Activated CD4-positive, alpha-beta T cell treated with anti-CD3 and anti-CD28 coated beads for 24 hours (primary cell): ENCODE results near the gene SPATA6.
"Not testable (repeated sequence)": the region's sequence is repeated elsewhere in the genome, so short reads cannot be mapped to it uniquely, and the experiment has no call there.

Source experiments
- DNase-seq, 2 donors: peaks; one replicate each; pipeline ENCODE4 v3.0.0-alpha.2; 2020; ENCODE audit warnings: low read depth in 2 of 2

SPATA6 gene

DNA sequence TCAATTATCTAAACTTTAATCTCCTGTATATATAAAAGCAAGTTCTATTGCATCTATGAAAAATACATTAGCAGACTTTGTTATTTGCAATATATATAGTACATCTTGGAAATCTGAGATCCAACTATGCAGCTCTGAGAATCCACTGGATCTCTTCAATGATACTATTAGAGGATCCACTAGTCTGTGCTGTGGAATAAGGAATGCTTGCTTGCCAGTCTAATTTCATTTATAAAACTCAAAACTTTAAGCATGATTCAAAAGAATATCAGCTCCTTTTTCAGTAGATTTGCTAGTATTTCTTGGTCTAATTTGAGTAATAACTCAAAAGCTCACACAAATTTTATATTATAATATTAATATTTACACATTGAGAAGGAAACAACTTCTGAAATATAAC lies 115.1 kb downstream of the SPATA6 start:
- DNase-seq: no peak

DNA sequence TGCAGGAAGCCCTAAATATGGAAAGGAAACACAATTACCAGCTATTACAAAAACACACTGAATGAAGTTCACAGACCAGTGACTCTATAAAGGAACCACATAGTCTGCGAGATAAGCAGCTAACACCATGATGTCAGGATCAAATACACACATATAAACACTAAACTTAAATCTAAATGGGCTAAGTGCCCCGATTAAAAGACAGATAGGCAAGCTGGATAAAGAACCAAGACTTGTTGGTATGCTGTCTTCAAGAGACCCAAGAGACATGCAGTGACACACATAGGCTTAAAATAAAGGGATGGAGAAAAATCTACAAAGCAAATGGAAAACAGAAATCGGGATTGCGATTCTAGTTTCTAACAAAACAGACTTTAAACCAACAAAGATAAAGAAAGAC lies 127.6 kb downstream of the SPATA6 start:
- no peak for DNase-seq

DNA sequence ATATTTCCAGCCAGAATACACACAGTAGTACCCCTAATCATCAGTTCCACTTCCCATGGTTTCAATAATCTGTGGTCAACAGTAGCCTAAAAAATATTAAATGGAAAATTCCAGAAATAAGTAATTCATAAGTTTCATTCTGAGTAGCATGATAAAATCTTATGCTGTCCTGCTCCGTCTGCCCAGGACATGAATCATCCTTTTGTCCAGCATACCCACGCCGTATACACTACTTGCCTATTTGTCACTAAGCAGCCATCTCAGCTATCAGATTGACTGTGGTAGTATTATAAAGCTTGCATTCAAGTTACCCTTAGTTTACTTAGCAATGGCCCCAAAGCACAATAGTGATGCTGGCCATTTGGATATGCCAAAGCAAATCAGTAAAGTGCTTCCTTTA lies 130.8 kb downstream of the SPATA6 start:
- no peak for DNase-seq

DNA sequence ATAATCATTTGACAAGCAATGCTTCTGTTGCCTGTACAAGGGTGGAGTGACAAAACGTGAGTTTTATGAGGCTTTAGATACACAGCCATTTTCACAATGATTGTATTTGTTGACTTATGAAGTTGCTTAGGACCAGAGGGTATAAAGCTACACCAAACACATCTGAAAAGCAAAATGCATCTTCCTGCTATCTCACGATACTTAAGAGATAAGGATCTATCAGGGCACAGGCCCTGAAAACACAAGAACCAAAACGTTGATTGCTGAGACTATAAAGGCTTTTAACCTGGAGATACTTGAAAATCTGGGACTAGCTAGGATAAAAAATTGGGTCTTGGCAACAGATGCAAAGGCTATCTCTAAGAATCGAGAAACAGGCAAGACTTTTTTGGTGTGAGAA lies 133.7 kb downstream of the SPATA6 start:
- DNase-seq: no peak

DNA sequence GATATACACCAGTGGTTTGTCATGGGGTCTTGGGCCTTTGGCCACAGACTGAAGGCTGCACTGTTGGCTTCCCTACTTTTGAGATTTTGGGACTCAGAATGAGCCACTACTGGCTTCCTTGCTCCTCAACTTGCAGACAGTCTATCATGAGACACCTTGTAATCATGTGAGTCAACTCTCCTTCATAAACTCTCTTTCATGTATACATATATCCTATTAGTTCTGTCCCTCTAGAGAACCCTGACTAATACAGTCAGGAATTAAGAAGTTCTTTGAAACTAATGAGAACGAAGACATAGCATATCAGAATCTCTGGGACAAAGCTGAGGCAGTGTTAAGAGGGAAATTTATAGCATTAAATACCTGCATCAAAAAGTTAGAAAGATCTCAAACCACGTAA lies 138.7 kb downstream of the SPATA6 start:
- no peak for DNase-seq

DNA sequence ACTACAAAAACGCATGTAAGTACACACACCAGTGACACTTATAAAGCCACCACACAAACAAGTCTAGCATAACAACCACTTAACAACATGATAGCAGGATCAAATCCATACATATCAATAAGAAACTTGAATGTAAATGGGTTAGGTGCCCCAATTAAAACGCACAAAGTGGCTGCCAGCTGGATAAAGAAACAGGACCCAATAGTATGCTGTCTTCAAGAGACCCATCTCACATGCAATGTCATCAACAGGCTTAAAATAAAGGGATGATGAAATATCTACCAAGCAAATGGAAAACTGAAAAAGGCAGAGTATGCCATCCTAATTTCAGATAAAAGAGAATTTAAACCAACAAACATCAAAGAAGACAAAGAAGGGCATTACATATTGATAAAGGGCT lies 139.9 kb downstream of the SPATA6 start:
- DNase-seq: no peak

DNA sequence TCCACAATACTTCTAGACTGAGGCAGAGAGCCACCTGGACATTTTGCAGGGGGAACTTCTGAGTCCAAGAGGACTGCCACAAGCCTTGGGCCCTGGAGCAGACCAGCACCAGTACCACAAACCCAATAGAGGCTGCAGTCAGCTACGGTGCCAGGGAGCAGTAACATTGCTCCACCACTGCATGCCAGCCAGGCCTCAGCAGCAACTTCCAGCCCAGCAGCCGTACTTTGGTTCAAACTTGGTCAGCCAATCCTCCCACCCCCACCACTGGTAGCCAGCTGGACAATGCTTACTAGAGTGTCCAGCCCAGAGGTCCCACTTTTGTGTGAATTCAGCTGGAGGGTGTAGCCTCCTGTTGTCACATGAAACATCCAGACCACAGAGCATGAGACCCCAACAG lies 142.1 kb downstream of the SPATA6 start:
- DNase-seq: no peak

DNA sequence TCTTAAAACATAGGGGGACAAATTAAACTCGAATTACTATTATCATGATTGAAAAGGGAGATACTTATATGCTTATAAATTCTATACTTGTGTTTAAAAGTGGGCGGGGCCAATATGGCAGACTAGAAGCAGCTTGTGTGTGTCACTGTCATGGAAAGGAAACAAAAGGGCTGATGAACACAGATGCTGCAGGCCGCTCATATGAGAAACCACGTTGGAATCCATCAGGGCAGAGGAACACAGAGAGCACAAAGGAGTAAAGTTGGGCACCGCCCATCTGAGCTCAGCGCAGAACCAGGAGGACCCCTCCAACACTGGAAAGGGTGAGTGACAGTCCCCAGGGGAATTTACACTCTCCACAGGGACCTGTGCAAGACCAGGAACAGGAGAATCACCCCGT lies 142.5 kb downstream of the SPATA6 start:
- DNase-seq: no peak

DNA sequence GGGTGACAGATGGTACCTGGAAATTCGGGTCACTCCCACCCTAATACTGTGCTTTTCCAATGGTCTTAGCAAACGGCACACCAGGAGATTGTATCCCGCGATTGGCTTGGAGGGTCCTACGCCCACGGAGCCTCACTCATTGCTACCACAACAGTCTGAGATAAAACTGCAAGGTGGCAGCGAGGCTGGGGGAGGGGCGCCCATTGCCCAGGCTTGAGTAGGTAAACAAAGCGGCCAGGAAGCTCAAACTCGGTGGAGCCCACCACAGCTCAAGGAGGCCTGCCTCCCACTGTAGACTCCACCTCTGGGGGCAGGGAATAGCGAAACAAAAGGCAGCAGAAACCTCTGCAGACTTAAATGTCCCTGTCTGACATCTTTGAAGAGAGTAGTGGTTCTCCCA lies 160.2 kb downstream of the SPATA6 start:
- not testable (repeated sequence) for DNase-seq

DNA sequence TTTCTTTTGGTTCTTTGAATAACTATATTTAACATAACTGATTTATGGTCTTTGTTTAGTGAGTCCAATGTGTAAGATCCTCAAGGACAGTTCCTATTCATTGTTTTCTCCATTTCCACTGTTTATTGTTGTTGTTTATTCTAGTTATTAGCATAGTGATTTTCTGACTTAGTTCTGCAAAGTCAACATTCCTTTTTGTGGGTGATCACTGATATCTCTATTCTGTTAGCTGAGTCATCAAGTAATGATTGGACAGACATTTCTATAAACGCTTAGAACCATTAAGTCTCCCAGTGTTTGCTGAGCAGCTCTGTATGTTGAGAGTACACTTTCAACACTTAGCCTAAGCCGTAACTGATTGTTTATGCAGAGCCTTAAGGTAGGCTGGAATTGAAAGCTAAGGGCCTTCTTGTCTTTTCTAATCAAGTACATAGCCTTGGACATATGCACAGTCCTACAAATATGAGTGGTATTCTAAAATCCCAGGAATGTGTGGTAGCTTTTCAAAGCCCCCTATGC lies 162.4 kb downstream of the SPATA6 start:
- DNase-seq: no peak

DNA sequence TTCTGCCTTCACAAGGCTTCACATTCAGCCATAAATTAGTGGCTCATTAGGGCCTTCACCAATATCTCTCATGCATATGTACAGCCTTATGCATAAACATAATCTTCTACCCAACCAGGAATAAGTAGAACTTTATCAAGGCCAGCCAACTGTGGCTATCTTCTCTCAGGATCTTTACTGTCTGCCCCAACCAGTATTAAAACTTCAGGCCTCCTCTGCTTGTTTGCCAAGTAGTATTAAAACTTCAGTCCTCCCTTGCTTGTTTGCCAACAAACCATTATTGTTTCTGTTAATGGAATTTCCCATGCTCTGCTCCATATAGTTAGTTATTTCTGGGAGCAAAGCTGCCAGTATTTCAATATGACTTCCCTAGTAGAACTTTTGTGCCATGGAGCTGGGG lies 169.4 kb downstream of the SPATA6 start:
- no peak for DNase-seq

DNA sequence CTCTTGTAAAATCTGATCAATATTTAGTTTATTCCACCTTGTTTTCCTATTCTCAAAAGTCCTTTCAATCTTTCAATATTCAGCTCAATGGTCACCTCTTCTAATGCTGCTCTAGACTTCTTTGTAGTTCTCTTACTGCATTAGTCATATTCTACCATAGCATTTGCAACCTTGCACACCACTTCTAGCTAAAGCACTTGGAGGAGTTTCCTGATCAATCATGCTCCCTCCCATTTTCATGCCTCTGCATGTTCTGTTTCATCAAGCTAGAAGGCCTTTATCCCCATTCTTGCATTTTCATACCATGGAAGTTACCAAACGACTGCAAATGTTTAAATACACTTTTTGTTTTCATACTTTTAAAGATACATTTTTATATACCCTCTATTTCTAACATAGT lies 177.3 kb downstream of the SPATA6 start:
- no peak for DNase-seq

DNA sequence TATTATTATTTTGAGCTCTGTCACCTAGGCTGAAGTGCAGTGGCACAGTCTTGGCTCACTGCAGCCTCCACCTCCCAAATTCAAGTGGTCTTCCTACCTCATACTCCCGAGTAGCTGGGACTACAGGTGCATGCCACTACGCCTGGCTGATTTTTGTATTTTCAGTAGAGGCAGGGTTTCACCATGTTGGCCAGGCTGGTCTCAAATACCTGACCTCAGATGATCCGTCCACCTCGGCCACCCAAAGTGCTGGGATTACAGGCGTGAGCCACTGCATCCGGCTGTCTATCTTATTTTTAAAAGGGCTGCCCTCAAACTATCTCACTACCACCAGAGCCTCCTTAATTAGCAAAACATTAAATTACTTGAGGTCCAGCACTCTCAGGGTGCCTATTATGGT lies 177.9 kb downstream of the SPATA6 start:
- not testable (repeated sequence) for DNase-seq

DNA sequence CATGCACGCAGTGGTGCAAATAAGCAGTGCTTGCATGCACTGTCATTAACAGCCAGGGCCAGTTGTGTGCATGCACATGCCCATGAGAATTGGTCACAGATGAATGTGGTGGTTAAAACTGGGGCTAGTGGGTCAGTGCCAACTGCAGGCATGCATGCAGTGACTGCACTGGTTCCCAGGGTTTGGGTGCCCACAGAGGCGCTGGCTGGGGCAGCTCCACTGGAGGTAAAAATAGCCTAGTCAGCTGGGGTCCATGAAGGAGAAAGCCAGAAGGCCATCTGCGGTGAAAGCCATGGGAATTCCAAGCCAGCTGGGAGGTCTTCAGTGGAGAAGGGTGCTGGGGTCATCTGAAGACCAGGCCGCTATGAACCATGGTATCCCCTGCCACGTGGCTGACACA lies 179.3 kb downstream of the SPATA6 start:
- DNase-seq: no peak

DNA sequence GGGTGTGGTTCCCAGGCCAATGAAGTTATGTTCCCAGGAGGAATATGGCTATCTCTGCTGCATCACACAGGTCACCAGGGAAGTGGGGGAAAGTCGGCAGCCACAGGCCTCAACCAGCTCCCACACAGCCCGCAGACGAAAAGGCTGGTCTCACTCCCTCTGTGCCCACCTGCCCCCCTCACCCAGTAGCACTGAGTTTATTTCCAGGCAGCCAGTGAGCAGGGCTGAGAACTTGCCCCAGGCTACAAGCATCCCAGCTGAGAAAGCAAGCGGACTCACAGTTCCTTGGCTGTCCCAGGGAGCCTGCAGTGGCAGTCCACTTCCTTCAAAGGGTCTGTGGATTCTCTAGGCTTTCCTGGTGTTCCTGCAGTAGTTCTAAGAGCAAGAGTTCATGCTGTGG lies 180.6 kb downstream of the SPATA6 start:
- no peak for DNase-seq

DNA sequence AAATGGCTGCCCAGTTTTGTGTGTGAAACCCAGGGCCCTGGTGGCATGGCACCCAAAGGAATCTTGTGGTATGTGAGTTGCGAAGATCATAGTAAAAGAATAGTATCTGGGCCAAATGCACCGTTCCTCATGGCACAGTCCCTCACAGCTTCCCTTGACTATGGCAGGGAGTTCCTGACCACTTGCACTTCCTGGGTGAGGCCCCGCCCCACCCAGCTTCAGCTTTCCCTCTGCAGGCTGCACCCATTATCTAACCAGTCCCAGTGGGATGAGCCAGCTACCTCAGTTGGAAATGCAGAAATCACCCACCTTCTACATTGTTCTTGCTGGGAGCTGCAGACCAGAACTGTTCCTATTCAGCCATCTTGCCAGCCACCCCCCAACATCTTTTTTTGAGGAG lies 186.5 kb downstream of the SPATA6 start:
- no peak for DNase-seq

DNA sequence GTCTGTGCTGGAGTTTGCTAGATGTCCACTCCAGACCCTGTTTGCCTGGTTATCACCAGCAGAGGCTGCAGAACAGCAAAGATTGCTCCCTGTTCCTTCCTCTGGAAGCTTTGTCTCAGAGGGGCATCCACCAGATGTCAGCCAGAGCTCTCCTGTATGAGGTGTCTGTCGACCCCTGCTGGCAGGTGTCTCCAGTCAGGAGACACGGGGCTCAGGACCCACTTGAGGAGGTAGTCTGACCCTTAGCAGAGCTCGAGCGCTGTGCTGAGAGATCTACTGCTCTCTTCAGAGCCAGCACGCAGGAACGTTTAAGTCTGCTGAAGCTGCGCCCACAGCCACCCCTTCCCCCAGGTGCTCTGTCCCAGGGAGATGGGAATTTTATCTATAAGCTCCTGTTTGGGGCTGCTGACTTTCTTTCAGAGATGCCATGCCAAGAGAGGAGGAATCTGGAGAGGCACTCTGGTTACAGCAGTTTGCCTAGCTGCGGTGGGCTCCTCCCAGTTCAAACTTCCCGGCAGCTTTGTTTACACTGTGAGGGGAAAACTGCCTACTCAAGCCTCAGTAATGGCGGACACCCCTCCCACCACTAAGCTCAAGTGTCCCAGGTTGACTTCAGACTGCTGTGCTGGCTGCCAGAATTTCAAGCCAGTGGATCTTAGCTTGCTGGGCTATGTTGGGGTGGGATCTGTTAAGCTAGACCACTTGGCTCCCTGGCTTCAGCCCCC lies 187.1 kb downstream of the SPATA6 start:
- DNase-seq: not testable (repeated sequence)

DNA sequence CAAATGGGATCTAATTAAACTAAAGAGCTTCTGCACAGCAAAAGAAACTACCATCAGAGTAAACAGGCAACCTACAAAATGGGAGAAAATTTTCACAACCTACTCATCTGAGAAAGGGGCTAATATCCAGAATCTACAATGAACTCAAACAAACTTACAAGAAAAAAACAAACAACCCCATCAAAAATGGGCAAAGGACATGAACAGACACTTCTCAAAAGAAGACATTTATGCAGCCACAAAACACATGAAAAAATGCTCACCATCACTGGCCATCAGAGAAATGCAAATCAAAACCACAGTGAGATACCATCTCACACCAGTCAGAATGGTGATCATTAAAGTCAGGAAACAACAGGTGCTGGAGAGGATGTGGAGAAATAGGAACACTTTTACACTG lies 189.7 kb downstream of the SPATA6 start:
- not testable (repeated sequence) for DNase-seq

DNA sequence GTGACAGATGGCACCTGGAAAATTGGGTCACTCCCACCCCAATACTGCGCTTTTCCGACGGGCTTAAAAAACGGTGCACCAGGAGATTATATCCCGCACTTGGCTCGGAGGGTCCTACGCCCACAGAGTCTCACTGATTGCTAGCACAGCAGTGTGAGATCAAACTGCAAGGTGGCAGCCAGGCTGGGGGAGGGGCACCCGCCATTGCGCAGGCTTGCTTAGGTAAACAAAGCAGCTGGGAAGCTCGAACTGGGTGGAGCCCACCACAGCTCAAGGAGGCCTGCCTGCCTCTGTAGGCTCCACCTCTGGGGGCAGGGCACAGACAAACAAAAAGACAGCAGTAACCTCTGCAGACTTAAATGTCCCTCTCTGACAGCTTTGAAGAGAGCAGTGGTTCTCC lies 194.6 kb downstream of the SPATA6 start:
- DNase-seq: not testable (repeated sequence)

DNA sequence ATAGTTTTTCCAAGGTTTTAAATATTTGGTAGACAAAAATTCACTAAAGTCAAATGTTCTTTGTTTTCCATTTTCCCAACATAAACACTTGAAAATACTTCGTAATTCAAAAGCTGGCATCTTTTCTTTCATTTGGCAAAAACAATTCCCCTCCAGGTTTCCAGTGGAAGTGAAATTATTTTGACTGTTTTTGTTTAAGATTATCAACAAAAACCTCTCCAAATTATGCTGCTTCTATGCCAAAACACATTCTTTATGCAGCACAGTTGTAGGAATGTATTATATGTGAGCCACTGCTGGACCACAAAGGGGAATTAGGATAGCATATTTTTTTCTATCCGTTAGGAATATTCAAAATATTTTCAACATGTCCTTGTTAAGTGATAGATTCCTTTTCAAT lies 205.4 kb downstream of the SPATA6 start:
- DNase-seq: no peak

DNA sequence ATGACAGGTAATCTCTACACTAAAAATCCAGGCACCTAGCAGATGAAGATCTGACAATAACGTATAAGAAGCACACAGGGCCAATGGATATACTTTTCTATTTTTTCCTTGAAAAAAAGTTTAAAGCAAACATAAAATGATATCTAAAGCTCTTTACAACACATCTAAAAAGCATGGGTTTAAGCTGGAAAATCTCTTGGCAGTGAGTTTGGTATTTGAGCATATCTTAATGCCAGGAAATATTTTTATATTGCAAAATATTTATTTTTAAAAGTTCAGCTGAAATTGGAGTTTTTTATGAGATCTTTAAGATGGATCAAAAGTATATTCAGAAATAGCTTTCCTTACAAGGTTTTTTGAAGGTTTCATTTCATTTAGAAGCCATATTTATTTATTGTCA lies 209.0 kb downstream of the SPATA6 start:
- DNase-seq: no peak

DNA sequence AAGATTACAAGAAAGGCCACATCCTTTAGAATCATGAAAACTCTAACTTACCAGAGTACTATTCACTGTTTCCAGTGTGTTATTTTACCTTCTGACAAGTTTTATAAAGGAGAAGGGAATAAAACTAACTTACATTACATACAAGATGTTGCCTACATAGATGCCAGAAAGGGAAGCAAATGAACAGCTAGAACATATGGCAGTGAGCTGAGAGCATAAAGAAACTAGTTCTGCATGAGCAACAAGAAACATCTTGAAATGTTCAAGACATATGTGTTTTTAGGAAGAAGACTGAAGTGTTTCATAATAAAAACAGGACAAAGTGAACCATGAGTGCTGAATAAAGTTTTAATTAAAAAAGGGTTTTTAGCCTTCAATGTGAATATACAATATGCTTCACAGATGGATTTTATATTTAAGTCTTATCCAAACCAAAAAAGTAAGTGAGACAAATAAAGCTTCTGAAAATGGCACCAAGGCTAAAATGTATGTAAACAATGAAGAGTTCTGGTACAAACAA lies 210.1 kb downstream of the SPATA6 start:
- DNase-seq: no peak

DNA sequence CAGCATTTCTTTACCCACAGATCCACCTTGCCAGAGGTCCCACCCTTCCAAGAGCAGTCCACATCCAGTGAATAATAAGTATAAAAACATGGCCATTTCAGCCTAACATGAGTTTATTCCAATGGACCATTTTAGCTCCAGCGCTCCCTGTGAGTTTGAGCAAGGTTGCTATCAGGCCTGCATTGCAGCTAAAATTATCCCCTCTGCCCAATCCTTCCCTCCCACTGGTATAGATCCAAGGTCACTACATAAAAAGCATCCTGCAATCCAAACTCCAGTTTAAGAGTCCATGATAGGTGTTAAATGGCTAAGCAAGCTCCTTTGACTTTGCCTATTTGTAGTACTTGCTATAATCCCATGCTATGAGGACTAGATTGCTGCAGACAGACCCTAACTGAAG lies 213.9 kb downstream of the SPATA6 start:
- DNase-seq: no peak

DNA sequence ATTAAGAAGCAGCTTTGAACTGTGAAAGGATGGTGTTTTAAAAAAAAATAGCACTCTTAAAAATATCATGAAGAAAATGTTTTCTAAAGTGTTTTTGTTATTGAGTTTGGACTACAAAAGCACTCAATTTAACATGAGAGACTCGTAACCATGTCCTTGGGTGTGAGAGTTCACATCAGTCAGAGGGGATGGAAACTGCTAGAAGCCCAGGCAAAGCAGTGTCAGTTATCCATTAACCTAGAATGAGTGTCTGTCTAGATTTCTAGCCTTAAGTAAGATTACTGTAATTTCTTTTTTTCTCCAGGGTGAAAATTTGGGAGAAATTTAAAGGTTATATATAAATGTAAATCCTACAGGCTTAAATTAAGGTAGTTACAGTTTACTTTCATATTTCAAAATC lies 217.8 kb downstream of the SPATA6 start:
- no peak for DNase-seq
